Measurements from ENCODE around the gene TEX22. TPM values are rescaled to one million over a fixed set of nuclear protein-coding genes. Genes with fewer than 3 reads are reported as not detected.

Gene TEX22
- total RNA-seq, 1 experiment from 2014 or later: 0.41 TPM

DNA sequence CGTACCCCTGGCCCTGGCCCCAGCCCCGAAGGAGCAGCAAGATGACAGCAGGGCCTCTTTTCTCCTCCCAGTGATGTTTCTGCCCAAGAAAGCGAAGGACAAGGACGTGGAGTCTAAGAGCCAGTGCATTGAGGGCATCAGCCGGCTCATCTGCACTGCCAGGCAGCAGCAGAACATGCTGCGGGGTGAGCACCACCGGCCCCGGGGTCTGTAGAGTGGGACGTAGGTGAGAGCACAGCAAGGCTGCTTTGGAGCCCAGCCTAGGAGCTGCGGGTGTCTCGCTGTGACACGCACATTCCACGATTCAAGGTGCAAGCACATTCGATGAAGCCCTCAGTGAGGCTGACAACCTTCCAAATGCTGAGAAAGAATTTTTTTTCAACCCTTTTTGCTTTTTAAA lies 5.2 kb upstream of the TEX22 start:
- in situ Hi-C loops (cut with HindIII; ENCODE audit: low sequenced_read_pairs): no loop called here
- no peak for DNase-seq (ENCODE audit: low spot score)

DNA sequence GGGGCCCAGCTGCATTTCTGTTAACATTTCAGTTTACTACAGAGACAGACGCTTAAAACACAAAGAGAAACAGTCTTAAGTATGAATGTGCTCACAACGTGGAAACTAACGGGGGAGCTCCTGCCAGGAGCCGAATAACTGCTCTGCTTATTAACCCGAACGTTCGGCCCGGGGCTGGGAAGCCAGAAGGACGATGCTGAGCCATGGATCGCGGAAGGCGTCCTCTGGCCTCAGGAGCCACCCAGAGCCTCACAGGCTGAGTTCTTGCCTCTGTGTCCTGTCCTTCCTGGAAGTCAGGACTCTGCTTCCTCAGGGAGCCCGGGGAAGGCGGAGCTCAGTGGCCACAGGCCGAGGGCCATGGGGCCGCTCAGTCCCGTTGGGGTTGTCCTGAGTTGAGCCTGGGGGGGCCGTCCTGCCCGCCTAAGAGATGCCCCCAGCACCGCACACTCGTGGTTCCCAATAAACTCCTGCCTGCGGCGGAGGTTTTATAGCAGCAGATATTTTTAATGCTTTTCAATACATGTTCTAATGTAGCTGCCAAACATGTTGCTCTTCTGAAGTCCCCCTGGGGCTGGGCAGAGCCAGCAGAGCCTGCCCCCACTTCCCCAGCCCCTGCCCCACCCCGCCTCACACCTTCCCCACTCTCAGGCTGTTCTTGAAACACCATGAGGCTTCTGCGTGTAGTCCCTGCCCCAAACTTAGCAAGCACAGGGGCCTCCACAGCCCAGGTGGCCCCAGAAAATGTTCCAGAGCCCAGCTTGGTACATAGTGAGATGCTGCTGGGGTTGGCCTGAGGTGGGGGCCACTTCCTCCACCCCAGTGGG lies 3.4 kb upstream of the TEX22 start:
- in situ Hi-C loops (cut with HindIII; ENCODE audit: low sequenced_read_pairs): no loop called here

DNA sequence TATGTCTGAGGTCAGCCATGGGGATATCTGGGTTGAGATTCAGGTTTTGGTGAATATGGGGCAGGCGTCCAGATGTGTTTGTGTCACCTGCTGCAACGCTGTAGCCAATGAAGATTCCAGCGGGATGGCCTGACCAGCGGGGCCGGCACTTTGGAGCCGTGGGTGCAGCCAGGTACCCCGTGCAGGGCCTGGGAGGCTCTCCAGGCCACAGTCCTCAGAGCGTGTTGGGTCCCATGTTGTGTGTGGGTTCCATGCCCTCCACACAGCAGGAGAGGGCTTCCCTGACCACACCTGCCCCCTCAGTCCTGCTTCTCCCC lies 2.8 kb upstream of the TEX22 start:
- in situ Hi-C loops (cut with HindIII; ENCODE audit: low sequenced_read_pairs): no loop called here
- DNase-seq (ENCODE audit: low spot score): no peak

More for the DNA sequence above, 3.4 kb upstream of the TEX22 start:
- no peak for DNase-seq (ENCODE audit: low spot score)

DNA sequence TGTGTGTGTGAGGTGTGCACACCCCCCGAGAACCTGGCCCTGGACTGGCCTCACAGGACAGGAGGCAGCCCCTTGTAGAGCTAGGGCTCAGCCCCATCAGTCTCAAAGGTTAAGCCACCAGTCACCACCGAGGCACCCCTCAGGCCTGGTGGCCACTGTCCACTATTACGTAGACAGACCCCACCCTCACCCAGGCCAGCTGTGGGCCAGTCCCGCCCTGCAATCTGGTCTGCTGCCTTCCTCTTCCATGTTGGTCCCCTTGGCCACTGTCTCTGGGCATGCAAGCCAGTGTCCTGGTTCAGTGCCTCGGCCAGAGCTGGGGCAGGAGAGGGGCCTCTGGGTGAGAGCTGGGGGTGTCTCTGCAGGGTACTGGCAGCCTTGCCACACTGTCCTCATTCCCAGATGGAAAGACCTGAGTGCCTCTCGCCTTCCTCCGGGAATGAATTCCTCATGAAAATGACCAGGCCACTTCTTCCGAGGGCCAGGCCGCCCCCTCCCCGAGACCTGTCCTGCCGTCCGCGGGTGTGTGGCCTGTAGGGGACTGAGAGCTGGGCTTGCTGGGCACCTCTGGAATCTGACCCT lies 897 bp upstream of the TEX22 start:
- DNase-seq (ENCODE audit: low spot score): no peak
- in situ Hi-C loops (cut with HindIII; ENCODE audit: low sequenced_read_pairs): no loop called here

DNA sequence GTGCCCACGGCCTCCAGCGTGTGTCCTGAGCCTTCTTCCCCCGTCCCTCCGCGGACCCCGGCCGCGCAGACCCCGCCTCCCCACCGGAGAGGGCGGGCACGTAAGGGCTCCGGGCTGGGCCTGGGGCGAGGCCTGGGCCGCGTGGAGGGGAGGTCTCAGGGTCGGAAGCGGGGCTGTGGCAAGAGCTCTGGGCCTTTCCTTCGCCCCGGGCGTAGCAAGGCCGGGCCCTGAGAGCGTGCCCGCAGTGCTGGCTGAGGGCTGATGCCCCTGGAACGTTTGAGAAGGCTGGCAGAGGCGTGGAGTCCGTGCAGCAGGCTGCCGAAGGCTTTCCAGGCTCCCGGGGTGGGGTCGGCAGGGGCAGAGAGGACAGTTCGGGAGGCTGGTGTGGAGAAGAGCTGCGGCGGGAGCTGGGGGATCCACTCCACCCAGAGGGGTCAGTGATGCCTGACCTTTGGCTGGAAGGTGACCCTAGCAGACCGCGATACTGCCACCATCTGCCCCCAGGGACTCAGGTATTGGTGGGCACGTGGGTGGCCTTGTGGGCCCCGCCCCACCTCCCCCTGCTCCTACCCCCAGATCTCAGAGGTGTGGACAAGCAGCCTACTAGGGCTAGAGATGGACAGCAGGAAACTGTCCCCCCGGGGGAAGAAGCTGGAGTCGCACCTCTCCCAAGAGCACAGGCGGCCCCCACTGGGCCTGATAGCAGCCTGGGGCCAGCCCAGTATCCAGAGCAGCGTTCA lies 558 bp downstream of the TEX22 start:
- no peak for DNase-seq (ENCODE audit: low spot score)
- in situ Hi-C loops (cut with HindIII; ENCODE audit: low sequenced_read_pairs): no loop called here

DNA sequence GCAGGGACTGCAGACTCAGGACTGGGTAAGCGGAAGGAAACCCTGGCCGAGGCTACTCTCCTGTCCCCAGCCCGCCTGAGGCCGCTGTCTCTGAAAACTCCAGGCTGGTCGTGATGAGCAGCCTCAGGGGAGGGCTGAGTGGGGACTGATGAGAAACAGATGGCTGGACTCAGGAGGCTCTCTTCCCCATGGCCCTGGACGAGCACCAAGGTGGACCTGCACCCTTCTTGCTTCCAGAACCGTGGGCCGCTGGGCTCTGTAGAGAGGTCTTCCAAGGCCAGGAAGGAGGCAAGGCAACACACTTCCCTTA lies 1.1 kb downstream of the TEX22 start:
- in situ Hi-C loops (cut with HindIII; ENCODE audit: low sequenced_read_pairs): no loop called here
- peak; percentile 3 for DNase-seq (ENCODE audit: low spot score)

DNA sequence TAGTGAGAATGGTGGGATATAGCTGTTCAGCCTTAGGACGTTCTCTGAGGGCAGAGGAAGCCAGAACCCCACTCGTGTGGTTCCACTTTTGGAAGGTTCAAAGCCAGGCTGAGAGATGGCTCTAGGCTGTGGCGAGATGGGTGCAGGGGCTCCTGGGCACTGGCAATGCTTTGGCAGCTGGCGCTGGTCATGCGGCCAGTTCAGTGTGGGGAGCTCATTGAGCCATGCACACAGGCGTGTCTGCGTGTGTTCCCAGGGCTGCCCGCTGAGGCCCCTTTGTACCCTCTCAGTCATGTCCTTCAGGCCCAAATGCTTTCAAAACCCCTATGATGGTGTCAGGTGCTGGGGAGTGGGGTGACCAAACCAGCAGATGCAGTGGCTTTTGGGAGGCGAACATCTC lies 1.7 kb downstream of the TEX22 start:
- in situ Hi-C loops (cut with HindIII; ENCODE audit: low sequenced_read_pairs): no loop called here

DNA sequence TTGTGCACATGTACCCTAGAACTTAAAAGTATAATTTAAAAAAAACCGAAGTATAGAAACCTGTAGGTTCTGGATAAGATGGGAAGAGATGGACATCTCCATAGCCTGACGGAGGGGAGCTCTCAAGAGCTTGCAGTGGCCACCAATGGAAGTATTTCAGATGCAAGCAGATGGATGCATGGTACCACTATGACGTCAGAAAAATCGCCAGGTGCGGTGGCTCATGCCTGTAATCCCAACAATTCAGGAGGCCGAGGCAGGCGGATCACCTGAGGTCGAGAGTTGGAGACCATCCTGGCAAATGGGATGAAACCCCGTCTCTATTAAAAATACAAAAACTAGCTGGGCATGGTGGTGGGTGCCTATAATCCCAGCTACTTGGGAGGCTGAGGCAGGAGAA lies 3.4 kb downstream of the TEX22 start:
- no peak for DNase-seq (ENCODE audit: low spot score)
- in situ Hi-C loops (cut with HindIII; ENCODE audit: low sequenced_read_pairs): no loop called here

More for the DNA sequence above, 1.7 kb downstream of the TEX22 start:
- DNase-seq (ENCODE audit: low spot score): no peak

DNA sequence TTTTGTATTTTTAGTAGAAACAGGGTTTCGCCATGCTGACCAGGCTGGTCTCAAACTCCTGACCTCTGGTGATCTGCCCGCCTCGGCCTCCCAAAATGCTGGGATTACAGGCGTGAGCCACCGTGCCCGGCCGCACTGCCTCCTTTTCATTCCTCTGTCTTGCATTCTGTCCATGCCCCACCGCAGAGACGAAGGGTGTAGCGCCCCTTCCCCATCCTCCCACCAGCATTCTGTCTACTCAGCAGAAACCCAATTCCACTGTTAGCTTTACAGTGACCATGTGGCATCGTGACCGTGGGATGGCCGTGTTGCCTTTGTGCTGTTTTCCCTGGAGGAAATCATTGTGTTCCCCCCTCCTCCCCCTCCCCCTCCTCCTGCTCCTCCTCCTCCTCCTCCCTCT lies 10.3 kb downstream of the TEX22 start:
- no peak for DNase-seq (ENCODE audit: low spot score)
- in situ Hi-C loops (cut with HindIII; ENCODE audit: low sequenced_read_pairs): no loop called here

DNA sequence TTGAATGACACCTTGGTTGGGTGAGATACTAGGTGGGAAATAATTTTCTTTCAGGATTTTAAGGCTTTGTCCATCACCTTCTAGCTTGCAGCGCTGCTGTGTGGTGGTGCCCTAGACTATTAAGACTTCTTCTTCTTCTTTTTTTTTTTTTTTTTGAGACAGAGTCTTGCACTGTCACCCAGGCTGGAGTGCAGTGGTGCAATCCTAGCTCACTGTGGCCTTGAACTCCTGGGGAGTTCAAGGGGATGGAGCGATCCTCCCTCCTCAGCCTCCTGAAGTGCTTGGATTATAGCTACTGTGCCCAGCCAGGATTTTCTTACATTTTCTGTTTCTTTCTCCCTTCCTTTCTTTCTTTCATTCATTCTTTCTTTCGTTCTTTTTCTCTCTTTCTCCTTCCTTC lies 11.0 kb downstream of the TEX22 start:
- in situ Hi-C loops (cut with HindIII; ENCODE audit: low sequenced_read_pairs): no loop called here

DNA sequence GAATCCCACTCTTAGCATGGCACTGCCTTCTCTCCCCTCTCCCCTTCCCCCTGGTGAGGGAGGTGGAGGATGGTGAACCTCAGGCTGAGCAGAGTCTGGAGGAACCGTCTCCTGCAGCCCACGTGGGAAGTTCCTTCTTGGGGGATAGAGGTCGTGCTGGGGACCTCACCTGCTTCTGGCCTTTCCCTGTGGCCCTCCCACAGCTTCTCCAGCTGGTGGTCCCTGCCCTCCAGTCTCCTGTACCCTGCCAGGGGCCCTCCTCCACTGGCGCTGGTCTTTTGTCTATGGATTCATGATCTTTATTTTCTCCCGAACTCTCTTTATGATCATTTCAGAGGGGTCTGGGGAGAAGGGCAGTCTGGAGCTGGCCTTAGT lies 12.3 kb downstream of the TEX22 start:
- DNase-seq (ENCODE audit: low spot score): no peak
- in situ Hi-C loops (cut with HindIII; ENCODE audit: low sequenced_read_pairs): no loop called here

More for the DNA sequence above, 11.0 kb downstream of the TEX22 start:
- DNase-seq (ENCODE audit: low spot score): no peak

DNA sequence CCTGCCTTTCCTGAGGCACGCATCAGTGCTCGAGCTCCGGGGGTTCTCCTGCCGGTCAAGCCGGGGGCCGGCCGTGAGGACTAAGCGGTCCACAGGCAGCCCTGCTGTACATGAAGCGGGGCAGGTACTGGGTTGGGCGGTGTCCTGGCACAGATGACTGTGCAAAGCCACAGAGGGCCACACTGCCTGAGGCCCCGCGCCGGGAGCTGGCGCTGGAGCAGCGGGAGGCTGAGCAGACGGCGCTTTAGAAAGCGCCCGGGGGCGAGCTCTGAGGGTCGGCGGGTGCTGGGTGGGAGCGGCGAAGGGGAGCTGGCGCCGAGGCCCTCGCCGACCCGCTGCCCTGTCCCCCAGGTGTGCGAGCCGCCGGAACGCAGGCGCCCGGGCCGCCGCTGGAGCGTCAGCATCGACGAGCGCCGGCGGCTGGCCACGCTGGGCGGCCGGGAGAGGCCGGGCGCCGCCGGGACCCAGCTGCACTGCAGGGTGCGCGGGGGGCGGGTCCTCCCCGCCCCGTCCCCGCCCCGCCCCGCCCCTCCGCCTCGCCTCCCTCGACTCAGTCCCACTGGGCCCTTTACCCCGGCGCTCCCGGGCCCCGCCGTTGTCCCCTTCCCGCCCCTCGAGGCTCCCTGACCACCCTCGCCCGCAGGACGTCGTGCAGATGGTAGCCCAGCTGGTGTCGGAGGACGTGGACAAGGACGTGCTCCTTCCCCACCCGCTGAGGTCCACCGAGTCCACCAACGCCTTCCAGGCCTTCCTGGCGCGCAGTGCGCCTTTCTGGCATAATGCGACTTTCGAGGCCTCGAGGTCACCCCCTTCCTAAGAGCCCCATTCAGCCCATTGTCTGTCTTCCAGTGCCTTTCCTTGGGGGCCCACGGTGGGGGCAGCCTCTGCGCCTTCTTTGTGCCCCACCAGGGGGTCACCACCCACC lies 12.9 kb downstream of the TEX22 start:
- in situ Hi-C loops (cut with HindIII; ENCODE audit: low sequenced_read_pairs): no loop called here
- no peak for DNase-seq (ENCODE audit: low spot score)

DNA sequence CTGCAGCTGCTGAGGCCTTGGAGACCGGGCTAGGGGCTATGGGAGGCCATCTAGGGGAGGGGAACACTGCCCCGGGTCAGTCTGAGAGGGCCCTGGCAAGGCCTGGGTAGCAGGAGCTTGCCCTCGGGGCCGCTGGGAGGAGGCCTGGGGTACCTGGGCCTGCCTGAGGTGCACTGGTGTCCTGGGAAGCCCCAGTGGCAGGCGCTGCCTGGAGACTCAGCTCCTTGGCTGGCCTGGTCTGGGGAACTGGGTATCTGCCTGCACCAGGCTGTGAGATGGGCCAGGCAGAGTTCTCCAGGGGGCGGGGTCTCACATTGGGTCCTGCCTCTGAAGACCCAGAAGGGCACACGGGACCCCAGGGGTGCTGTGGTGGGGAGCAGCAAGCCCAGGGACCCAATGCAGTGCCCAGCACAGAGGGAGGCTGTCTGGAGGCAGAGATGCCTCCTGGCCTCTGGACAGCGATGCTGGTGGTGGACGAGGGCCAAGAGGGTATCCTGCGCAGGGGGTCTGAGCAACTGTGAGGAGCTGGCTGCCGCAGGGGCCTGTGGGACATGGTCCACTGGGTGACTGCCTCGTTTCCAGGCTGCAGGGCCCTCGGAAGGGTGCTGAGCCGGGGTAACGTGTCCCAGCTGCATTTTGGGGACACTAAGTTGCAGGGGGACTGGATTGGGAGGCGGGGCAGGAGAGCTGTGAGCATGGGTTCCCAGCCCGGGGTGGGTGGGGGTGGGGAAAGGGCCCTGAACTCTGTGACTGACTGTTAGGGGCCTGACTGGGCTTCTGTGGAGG lies 13.8 kb downstream of the TEX22 start:
- in situ Hi-C loops (cut with HindIII; ENCODE audit: low sequenced_read_pairs): no loop called here
- no peak for DNase-seq (ENCODE audit: low spot score)

DNA sequence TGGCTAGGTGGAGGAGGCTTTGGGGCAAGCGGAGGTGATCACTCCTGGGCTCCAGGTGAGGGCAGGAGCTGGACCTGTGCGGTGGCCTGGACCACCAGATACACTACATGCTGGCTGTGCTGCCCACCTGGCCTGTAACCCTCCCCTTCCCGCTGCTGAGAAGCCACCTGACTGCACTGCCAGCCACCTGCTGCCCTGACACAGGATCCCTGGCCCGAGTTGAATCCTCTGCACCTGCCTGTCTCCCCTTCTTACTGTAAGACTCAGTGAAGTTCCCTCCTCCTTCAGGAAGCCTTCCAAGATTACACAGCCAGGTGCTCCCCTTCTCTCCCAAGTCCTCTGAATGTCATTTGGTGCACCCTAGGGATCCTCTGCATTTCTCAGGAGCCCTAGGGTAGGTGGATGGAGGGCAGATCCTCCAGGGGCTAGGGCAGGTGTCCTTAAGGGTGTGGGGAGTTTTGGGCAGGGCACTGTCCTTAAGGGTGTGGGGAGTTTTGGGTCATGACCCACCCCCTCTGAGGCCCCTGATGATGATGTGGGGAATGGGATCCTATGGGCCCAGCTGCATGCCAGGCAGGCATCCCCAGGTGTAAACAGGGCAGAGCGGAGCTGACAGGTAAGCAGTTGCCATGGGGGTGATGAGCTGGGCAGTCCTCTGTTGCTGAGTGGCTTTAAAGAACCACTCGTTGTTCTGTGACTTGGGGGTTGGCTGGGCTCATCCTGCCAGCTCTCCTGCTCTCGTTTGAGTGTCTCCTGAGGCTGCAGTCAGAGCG lies 14.6 kb downstream of the TEX22 start:
- no peak for DNase-seq (ENCODE audit: low spot score)
- in situ Hi-C loops (cut with HindIII; ENCODE audit: low sequenced_read_pairs): no loop called here

DNA sequence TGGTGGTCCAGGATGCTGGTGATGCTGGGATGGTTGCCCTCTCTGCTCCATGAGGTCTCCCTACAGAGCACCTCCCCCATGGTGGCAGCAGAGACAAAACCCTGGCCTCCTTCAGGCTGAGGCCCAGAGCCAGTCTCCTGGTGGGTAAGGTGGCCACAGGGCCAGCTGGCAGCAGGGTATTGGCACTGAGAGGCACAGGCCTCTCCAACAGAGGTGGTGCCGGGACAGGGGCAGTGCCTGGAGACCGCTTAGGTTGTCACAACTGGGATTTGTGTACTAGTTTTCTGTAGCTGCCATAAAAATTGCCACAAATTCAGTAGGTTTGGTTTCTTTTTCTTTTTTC lies 15.2 kb downstream of the TEX22 start:
- in situ Hi-C loops (cut with HindIII; ENCODE audit: low sequenced_read_pairs): no loop called here

DNA sequence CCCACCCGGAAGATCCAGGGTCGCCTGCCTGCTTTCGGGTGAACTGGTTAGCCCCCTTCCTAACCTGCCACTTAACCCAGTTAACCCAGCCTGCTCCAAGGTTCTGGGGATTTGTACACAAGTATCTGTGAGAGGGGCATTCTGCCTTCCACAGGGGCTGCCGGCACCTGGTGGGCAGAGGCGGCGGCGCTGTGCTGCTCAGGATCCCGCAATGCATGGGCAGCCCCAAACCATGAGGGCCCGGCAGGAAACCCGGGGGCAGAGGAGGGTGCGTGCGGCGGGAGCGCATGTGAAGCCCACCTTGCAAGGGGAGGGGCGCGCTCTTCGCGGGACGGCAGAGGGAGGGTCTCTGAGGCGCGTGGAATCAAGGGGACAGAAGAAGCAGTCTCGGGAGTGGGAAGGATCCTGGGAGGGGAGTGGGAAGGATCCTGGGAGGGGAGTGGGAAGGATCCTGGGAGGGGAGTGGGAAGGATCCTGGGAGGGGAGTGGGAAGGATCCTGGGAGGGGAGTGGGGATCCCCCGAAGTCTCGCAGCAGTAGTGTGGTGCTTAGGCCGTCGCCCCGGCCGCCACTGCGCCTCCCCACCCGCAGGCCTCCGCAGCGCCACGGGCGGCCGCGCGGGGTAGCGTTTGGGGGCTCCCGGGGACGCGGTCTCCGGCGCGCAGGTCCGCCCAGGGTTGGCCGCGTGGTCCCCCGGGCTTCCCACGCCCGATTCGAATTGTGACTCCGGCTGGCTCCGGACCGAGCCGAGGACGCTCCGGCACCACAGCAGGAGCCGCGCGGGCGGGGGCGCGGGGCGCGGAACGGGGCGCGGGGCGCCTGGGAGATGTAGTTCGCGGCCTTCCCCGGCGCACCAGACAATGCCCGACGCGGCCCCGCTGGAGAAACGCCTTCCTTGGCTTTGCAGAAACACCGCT lies 16.4 kb downstream of the TEX22 start:
- in situ Hi-C loops (cut with HindIII; ENCODE audit: low sequenced_read_pairs): no loop called here
- peak; percentile 74 for DNase-seq (ENCODE audit: low spot score)

More for the DNA sequence above, 15.2 kb downstream of the TEX22 start:
- peak; percentile 65 for DNase-seq (ENCODE audit: low spot score)

Data from G401 (cell line).